OCI-LY3 (cell line): ENCODE results near the gene MYL3.

Source experiments
- H2AFZ ChIP-seq: fragments of 200-600, 300-600 bp; shearing (Covaris generic); 2 replicates; pipeline ENCODE4 v1.6.0; 2014; ENCODE audit warnings: antibody characterized with exemption, low read depth, low read length
- H3K27ac ChIP-seq: fragments of 200-600, 300-600 bp; sonication (generic); 2 replicates; pipeline ENCODE4 v1.5.1; 2014; ENCODE audit warnings: mild to moderate bottlenecking, low read length, moderate library complexity, mixed read lengths
- H3K27me3 ChIP-seq: fragments of 200-600, 300-600 bp; sonication (generic); 2 replicates; pipeline ENCODE4 v1.6.1; 2014; ENCODE audit warnings: low read depth, low read length, mixed read lengths
- H3K36me3 ChIP-seq: fragments of 200-600, 300-600 bp; sonication (generic); replicated peaks from 2 replicates; pipeline ENCODE3; 2014; ENCODE audit warnings: low read depth, low read length, mixed read lengths
- H3K4me1 ChIP-seq: fragments of 300-600, 200-600 bp; sonication (generic); 2 replicates; pipeline ENCODE4 v1.6.1; 2014; ENCODE audit warnings: low read length, mixed read lengths
- H3K4me2 ChIP-seq: fragments of 200-600, 300-600 bp; sonication (generic); 2 replicates; pipeline ENCODE4 v1.6.1; 2014; ENCODE audit warnings: low read length, mixed read lengths
- H3K4me3 ChIP-seq: fragments of 300-600, 200-600 bp; sonication (generic); 2 replicates; pipeline ENCODE4 v1.5.1; 2014; ENCODE audit warnings: antibody characterized with exemption, mild to moderate bottlenecking, low read length, moderate library complexity
- H3K79me2 ChIP-seq: fragments of 300-600, 200-600 bp; shearing (Covaris generic); 2 replicates; pipeline ENCODE4 v1.6.1; 2014; ENCODE audit warnings: mild to moderate bottlenecking, low read length, mixed read lengths
- H3K9ac ChIP-seq: fragments of 300-600, 200-600 bp; shearing (Covaris generic); 2 replicates; pipeline ENCODE4 v1.6.0; 2014; ENCODE audit warnings: mild to moderate bottlenecking, low read length, moderate library complexity
- H3K9me3 ChIP-seq: fragments of 200-600, 300-600 bp; shearing (Covaris generic); 2 replicates; pipeline ENCODE4 v1.6.1; 2014; ENCODE audit warnings: low read length, mixed read lengths; ENCODE audit not compliant: insufficient read depth
- H4K20me1 ChIP-seq: fragments of 200-600, 300-600 bp; sonication (generic); 2 replicates; pipeline ENCODE4 v1.6.1; 2016; ENCODE audit warnings: low read length, mixed read lengths; ENCODE audit not compliant: insufficient read depth
- CTCF ChIP-seq: fragments of 200-600, 300-600 bp; sonication (generic); IDR thresholded peaks from 2 replicates; pipeline ENCODE4 v1.5.1; 2014; ENCODE audit warnings: antibody characterized with exemption, low read length, low read depth
- EZH2phosphoT487 ChIP-seq: fragments of 200-600 bp; shearing (Covaris generic); IDR thresholded peaks from 2 replicates; pipeline ENCODE4 v1.6.1; 2018; ENCODE audit warnings: antibody characterized with exemption, mixed run types, low read depth

The MYL3 gene

GRCh38 chr3:46898321-46899150, 35.3 kb upstream of the MYL3 start:
- no peaks in the 10 kb centered on the region for H3K9me3 ChIP-seq
- peak overlapping the region; percentile 45 for H3K4me2 ChIP-seq
- no peak overlapping the region for H2AFZ ChIP-seq
- H3K27ac ChIP-seq, result no peak overlapping the region
- no peaks in the 10 kb centered on the region for H3K36me3 ChIP-seq
- H3K4me1 ChIP-seq, result peaks cover 6% of the 10 kb centered on the region
- H3K9ac ChIP-seq, result no peak overlapping the region
- H4K20me1 ChIP-seq, result no peaks in the 10 kb centered on the region
- no peaks in the 10 kb centered on the region for H3K79me2 ChIP-seq
- H3K4me3 ChIP-seq, result peak overlapping the region; percentile 51
- TF ChIP-seq EZH2phosphoT487, result no peak
- no peak for TF ChIP-seq CTCF
- H3K27me3 ChIP-seq, result peaks cover 2% of the 10 kb centered on the region; the same call in 1 of the 2 replicates

- H4K20me1 ChIP-seq, result no peaks in the 10 kb centered on the region
- H2AFZ ChIP-seq, result no peak overlapping the region
- no peak overlapping the region for H3K27ac ChIP-seq
- H3K36me3 ChIP-seq, result no peaks in the 10 kb centered on the region
- H3K79me2 ChIP-seq, result no peaks in the 10 kb centered on the region
- H3K4me3 ChIP-seq, result no peak overlapping the region
- no peaks in the 10 kb centered on the region for H3K9me3 ChIP-seq
- no peak overlapping the region; the same call in 1 of the 2 replicates for H3K4me2 ChIP-seq
- H3K4me1 ChIP-seq, result peaks cover 12% of the 10 kb centered on the region
- no peak overlapping the region for H3K9ac ChIP-seq
- no peak for TF ChIP-seq EZH2phosphoT487
- TF ChIP-seq CTCF, result no peak; the same call in 1 of the 2 replicates
- peaks cover 2% of the 10 kb centered on the region; the same call in 1 of the 2 replicates for H3K27me3 ChIP-seq
These were observed 34.6 kb upstream of the MYL3 start for GRCh38 chr3:46897829-46898320.

- no peak overlapping the region for H3K4me2 ChIP-seq
- H3K27me3 ChIP-seq, result peaks cover 2% of the 10 kb centered on the region; the same call in 1 of the 2 replicates
- no peak overlapping the region for H3K9ac ChIP-seq
- H3K27ac ChIP-seq, result no peak overlapping the region
- H4K20me1 ChIP-seq, result no peaks in the 10 kb centered on the region
- H3K4me3 ChIP-seq, result no peak overlapping the region
- peaks cover 15% of the 10 kb centered on the region for H3K4me1 ChIP-seq
- no peaks in the 10 kb centered on the region for H3K36me3 ChIP-seq
- H3K79me2 ChIP-seq, result no peaks in the 10 kb centered on the region
- H3K9me3 ChIP-seq, result no peaks in the 10 kb centered on the region
- TF ChIP-seq CTCF (no peak), EZH2phosphoT487 (no peak)
- no peak overlapping the region for H2AFZ ChIP-seq
These were observed 33.8 kb upstream of the MYL3 start for GRCh38 chr3:46897031-46897430.

GRCh38 chr3:46896386-46896785, 33.1 kb upstream of the MYL3 start:
- no peak overlapping the region for H3K4me3 ChIP-seq
- no peak overlapping the region for H2AFZ ChIP-seq
- peaks cover 19% of the 10 kb centered on the region for H3K4me1 ChIP-seq
- TF ChIP-seq CTCF, result no peak
- TF ChIP-seq EZH2phosphoT487, result no peak
- H3K27me3 ChIP-seq, result peaks cover 6% of the 10 kb centered on the region
- no peak overlapping the region for H3K4me2 ChIP-seq
- H4K20me1 ChIP-seq, result no peaks in the 10 kb centered on the region
- no peaks in the 10 kb centered on the region for H3K9me3 ChIP-seq
- H3K79me2 ChIP-seq, result no peaks in the 10 kb centered on the region
- H3K36me3 ChIP-seq, result no peaks in the 10 kb centered on the region
- no peak overlapping the region for H3K9ac ChIP-seq
- H3K27ac ChIP-seq, result no peak overlapping the region
